HepG2 (cell line): ENCODE measurements around the gene DCUN1D2. TPM values are rescaled to one million over a fixed set of nuclear protein-coding genes. Genes with fewer than 3 reads are reported as not detected.

Experiments
- ATF4 ChIP-seq, 2 experiments: fragments of 450-650 bp in 1 of 2; sonication (generic) in 1 of 2; formaldehyde crosslinking; IDR thresholded peaks; 2 replicates each; pipeline versions ENCODE4 v1.5.0 to v1.8.0; 2020 to 2022; ENCODE audit warnings: mild to moderate bottlenecking in 1 of 2, missing genetic modification reagents in 1 of 2
- DMTF1 ChIP-seq: sonication (generic); formaldehyde crosslinking; IDR thresholded peaks from 2 replicates; pipeline ENCODE4 v1.4.0; 2020; ENCODE audit warnings: mild to moderate bottlenecking, missing genetic modification reagents
- FOXA1 ChIP-seq, 2 experiments: fragments of 450-650 bp in 1 of 2; sonication (generic) in 1 of 2; formaldehyde crosslinking in 1 of 2; IDR thresholded peaks; 2 replicates each; pipeline versions ENCODE4 v1.4.0 to v1.6.1; 2016 to 2020; ENCODE audit warnings: missing genetic modification reagents in 1 of 2
- FOXK1 ChIP-seq: sonication (generic); formaldehyde crosslinking; IDR thresholded peaks from 2 replicates; pipeline ENCODE4 v1.4.0; 2020; ENCODE audit warnings: low read depth, missing genetic modification reagents, borderline replicate concordance
- MXI1 ChIP-seq: IDR thresholded peaks from 3 replicates; pipeline ENCODE4 v1.6.1; 2012; ENCODE audit warnings: low read depth, low read length, inconsistent platforms, borderline replicate concordance
- POGK ChIP-seq: sonication (generic); formaldehyde crosslinking; conservative IDR thresholded peaks from 2 replicates; pipeline ENCODE4 v1.8.0; 2022; ENCODE audit warnings: mild to moderate bottlenecking, moderate library complexity, missing genetic modification reagents
- SPEN ChIP-seq: sonication (generic); formaldehyde crosslinking; IDR thresholded peaks from 2 replicates; pipeline ENCODE4 v1.5.1; 2020; ENCODE audit warnings: low read depth, mild to moderate bottlenecking, missing genetic modification reagents
- ZNF646 ChIP-seq: sonication (generic); formaldehyde crosslinking; IDR thresholded peaks from 2 replicates; pipeline ENCODE4 v1.9.0; 2021; ENCODE audit warnings: mild to moderate bottlenecking, missing genetic modification reagents
- ZNF674 ChIP-seq: sonication (generic); formaldehyde crosslinking; IDR thresholded peaks from 2 replicates; pipeline ENCODE4 v1.5.0; 2020; ENCODE audit warnings: low read depth, mild to moderate bottlenecking, missing genetic modification reagents
- ZSCAN21 ChIP-seq: sonication (generic); formaldehyde crosslinking; IDR thresholded peaks from 2 replicates; pipeline ENCODE4 v1.8.0; 2022; ENCODE audit warnings: mild to moderate bottlenecking, missing genetic modification reagents, moderate library complexity, borderline replicate concordance
- polyA plus RNA-seq, 8 experiments: library from polyadenylated mRNA; depleted of rRNA in 3 of 8; stranded (reverse) in 7 of 8; unstranded in 1 of 8; fragments of >200 nt; fragmentation: Illumina TruSeq in 4 of 8; extraction: Trizol in 4 of 8; gene quantifications; 2 replicates each; pipeline versions ENCODE4 v1.2.1 to v1.2.3, GENCODE V29; 2011 to 2016; ENCODE audit warnings: low read depth in 4 of 8, missing spikeins in 1 of 8, mixed read lengths in 1 of 8; ENCODE audit not compliant: insufficient read depth in 1 of 8
- total RNA-seq, 5 experiments: library from RNA; depleted of rRNA; stranded (reverse); fragments of >200 nt; fragmentation: Illumina TruSeq; extraction: Trizol; gene quantifications; 2 replicates each; pipeline ENCODE4 v1.2.3, GENCODE V29; 2016; ENCODE audit warnings: low read depth in 1 of 5

DCUN1D2 gene
- total and polyA plus RNA-seq, 2 of the 13 experiments (the other 11 are each of a cell fraction or from before 2014, with no cell fraction given) = 9.1 to 9.6 TPM

GRCh38 chr13:113446488-113446854 is 44.0 kb downstream of the DCUN1D2 start (continued):
- peak; percentile 69; the same call in 1 of the 2 replicates for TF ChIP-seq ZNF646 (CRISPR knock-in tag)
- no peak for TF ChIP-seq FOXK1 (CRISPR knock-in tag)
- TF ChIP-seq DMTF1 (CRISPR knock-in tag) = no peak
- TF ChIP-seq POGK (CRISPR knock-in tag) = no peak
- no peak for TF ChIP-seq ZSCAN21
- TF ChIP-seq ZNF674 (CRISPR knock-in tag) = no peak
- no peak for TF ChIP-seq FOXA1 (IDR thresholded peaks at IDR 0.05)
- peak; percentile 53; the same call in 1 of the 2 replicates for TF ChIP-seq FOXA1 (CRISPR knock-in tag; IDR thresholded peaks at IDR 0.05)
- no peak for TF ChIP-seq SPEN (CRISPR knock-in tag)
- no peak for TF ChIP-seq ATF4 (CRISPR knock-in tag; IDR thresholded peaks at IDR 0.05)
- TF ChIP-seq MXI1 = no peak
- TF ChIP-seq, all 625 proteins: peak for 4
